H1 (cell line): ENCODE results near the gene VWA5A.

ENCODE experiments used
- BRCA1 ChIP-seq: IDR thresholded peaks from 2 replicates; pipeline ENCODE4 v1.6.1; 2012; ENCODE audit warnings: low read depth, low read length, improper control_type of control experiment
- CBX8 ChIP-seq: fragments of 300-800, 300-1000 bp; sonication (generic); IDR thresholded peaks from 2 replicates; pipeline ENCODE4 v1.7.1; 2016; ENCODE audit warnings: low read depth, low read length, borderline replicate concordance
- CHD1 ChIP-seq: IDR thresholded peaks from 2 replicates; pipeline ENCODE4 v1.6.1; 2012; ENCODE audit warnings: low read depth, low read length, improper control_type of control experiment
- EGR1 ChIP-seq: IDR thresholded peaks from 2 replicates; pipeline ENCODE4 v1.6.1; 2011; ENCODE audit warnings: low read depth, low read length, borderline replicate concordance
- EZH2 ChIP-seq: fragments of 200-600 bp; sonication (generic); IDR thresholded peaks from 2 replicates; pipeline ENCODE4 v1.7.1; 2012; ENCODE audit warnings: low read depth, mild to moderate bottlenecking, moderate library complexity, low read length, inconsistent platforms; ENCODE audit not compliant: severe bottlenecking
- GTF2F1 ChIP-seq: IDR thresholded peaks from 2 replicates; pipeline ENCODE4 v1.6.1; 2012; ENCODE audit warnings: low read depth, low read length, improper control_type of control experiment, borderline replicate concordance
- JUN ChIP-seq: IDR thresholded peaks from 2 replicates; pipeline ENCODE4 v1.6.1; 2011; ENCODE audit warnings: low read depth, mild to moderate bottlenecking, improper control_type of control experiment, low read length
- JUND ChIP-seq: IDR thresholded peaks from 2 replicates; pipeline ENCODE4 v1.6.1; 2011; ENCODE audit warnings: mild to moderate bottlenecking, improper control_type of control experiment, low read length
- NRF1 ChIP-seq: IDR thresholded peaks from 2 replicates; pipeline ENCODE4 v1.6.1; 2011; ENCODE audit warnings: mild to moderate bottlenecking, low read depth, low read length, improper control_type of control experiment
- RAD21 ChIP-seq, 2 experiments: IDR thresholded peaks in 1 of 2; conservative IDR thresholded peaks in 1 of 2; 2 replicates each; pipeline ENCODE4 v1.6.1; 2011; ENCODE audit warnings: low read depth in 2 of 2, low read length in 2 of 2, improper control_type of control experiment in 1 of 2, inconsistent platforms in 1 of 2, mild to moderate bottlenecking in 1 of 2, moderate library complexity in 1 of 2
- RNF2 ChIP-seq: fragments of 200-900, 300-1000 bp; sonication (generic); IDR thresholded peaks from 2 replicates; pipeline ENCODE4 v1.7.1; 2016; ENCODE audit warnings: borderline replicate concordance, low read depth, mild to moderate bottlenecking, antibody characterized with exemption, low read length; ENCODE audit not compliant: poor library complexity, severe bottlenecking; ENCODE audit errors: missing control alignments
- TF ChIP-seq, protein P1 (sequence below), 3 experiments: IDR thresholded peaks; 1 replicate in 2 of 3; 2 replicates in 1 of 3; pipeline versions ENCODE4 v1.5.1 to v1.6.1; 2011; ENCODE audit warnings: low read length in 3 of 3, mild to moderate bottlenecking in 3 of 3, inconsistent platforms in 2 of 3, low read depth in 1 of 3, moderate library complexity in 1 of 3; ENCODE audit not compliant: insufficient read depth in 1 of 3; ENCODE audit errors: control extremely low read depth in 1 of 3
- TF ChIP-seq, protein P2 (sequence below): IDR thresholded peaks from 2 replicates; pipeline ENCODE4 v1.6.1; 2012; ENCODE audit warnings: inconsistent platforms

DNA sequence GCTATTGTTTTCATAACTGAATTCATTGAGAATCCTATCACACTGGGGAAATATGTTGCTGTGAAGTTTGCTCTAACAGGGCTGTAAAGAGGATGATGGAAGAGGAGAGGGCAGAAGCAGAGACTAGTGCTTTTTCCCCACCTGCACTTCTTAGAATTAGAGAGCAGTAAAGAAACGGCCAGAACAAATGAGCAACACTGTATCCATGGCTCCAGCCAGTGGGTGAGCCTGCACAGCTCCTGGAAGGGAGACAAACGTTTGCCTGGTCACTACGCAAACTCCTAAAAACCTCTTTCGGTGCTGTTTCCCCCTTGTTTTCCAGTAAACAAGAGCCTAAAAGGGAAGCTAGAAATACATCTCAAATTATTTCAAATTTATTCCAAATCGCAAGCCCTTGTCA, 45.7 kb downstream of the VWA5A start:
- TF ChIP-seq, protein P1, sequence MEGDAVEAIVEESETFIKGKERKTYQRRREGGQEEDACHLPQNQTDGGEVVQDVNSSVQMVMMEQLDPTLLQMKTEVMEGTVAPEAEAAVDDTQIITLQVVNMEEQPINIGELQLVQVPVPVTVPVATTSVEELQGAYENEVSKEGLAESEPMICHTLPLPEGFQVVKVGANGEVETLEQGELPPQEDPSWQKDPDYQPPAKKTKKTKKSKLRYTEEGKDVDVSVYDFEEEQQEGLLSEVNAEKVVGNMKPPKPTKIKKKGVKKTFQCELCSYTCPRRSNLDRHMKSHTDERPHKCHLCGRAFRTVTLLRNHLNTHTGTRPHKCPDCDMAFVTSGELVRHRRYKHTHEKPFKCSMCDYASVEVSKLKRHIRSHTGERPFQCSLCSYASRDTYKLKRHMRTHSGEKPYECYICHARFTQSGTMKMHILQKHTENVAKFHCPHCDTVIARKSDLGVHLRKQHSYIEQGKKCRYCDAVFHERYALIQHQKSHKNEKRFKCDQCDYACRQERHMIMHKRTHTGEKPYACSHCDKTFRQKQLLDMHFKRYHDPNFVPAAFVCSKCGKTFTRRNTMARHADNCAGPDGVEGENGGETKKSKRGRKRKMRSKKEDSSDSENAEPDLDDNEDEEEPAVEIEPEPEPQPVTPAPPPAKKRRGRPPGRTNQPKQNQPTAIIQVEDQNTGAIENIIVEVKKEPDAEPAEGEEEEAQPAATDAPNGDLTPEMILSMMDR (IDR thresholded peaks at IDR 0.05; ENCODE audit: control extremely low read depth in 1 of 3, insufficient read depth in 1 of 3, low read depth in 1 of 3, low read length in 3 of 3), result no peak
- no peak for TF ChIP-seq NRF1
- TF ChIP-seq BRCA1, result no peak
- no peak for TF ChIP-seq GTF2F1
- TF ChIP-seq CBX8, result no peak
- TF ChIP-seq JUND, result no peak
- no peak for TF ChIP-seq CHD1
- TF ChIP-seq RAD21 (IDR thresholded peaks at IDR 0.05 in 1 of 2, conservative IDR thresholded peaks at IDR 0.05 in 1 of 2; ENCODE audit: low read depth in 2 of 2, low read length in 2 of 2), result no peak
- no peak for TF ChIP-seq JUN
- TF ChIP-seq EGR1, result no peak
- TF ChIP-seq EZH2, result no peak
- no peak for TF ChIP-seq RNF2
- TF ChIP-seq, protein P2, sequence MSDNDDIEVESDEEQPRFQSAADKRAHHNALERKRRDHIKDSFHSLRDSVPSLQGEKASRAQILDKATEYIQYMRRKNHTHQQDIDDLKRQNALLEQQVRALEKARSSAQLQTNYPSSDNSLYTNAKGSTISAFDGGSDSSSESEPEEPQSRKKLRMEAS, result no peak
